ENCODE results near the gene FMNL2.

Gene FMNL2

GRCh38 chr2:152449578-152449977 lies 114.6 kb downstream of the FMNL2 start:
- no peak for DNase-seq (ENCODE audit: low read depth)

GRCh38 chr2:152450176-152450575 lies 115.2 kb downstream of the FMNL2 start:
- DNase-seq (ENCODE audit: low read depth), result no peak

DNA sequence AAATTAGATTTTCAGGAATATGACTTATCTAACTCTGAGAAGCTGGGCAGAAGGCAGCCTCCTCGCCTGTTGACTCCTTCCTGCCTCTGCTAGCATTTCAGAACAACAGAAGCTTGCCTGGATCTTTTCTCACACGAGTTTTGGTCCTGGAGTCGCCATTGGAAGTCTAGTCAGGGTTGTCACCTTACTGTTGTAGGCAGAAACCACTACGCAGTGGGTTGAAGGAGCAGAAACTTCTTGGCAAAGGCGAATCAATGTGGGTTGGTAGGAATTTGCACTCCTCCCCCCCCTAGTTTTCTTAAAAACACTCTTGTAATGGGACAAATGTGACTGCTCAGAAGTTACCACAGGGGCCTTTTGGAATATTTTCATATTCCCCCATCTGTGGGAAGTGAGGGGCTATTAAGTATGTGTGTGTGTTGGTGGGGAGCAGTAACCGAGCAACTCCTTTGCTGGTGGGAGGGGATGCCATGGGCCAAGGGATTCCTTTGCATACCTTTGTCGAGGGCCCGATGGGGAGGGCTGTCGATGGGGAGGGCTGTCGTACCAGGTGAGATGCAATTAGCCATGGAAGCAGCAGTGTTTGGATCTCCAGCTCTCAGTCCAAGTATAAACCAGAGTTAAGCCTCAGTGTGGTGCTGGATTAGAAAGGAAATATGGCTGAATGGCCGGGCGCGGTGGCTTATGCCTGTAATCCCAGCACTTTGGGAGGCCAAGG lies 117.4 kb downstream of the FMNL2 start:
- no peak for DNase-seq (ENCODE audit: low read depth)

- DNase-seq (ENCODE audit: low read depth), result no peak
These were observed 118.3 kb downstream of the FMNL2 start for GRCh38 chr2:152453129-152453911.

- DNase-seq (ENCODE audit: low read depth), result no peak
These were observed 119.4 kb downstream of the FMNL2 start for GRCh38 chr2:152454371-152454770.

GRCh38 chr2:152454960-152455359 lies 120.0 kb downstream of the FMNL2 start:
- no peak for DNase-seq (ENCODE audit: low read depth)

DNA sequence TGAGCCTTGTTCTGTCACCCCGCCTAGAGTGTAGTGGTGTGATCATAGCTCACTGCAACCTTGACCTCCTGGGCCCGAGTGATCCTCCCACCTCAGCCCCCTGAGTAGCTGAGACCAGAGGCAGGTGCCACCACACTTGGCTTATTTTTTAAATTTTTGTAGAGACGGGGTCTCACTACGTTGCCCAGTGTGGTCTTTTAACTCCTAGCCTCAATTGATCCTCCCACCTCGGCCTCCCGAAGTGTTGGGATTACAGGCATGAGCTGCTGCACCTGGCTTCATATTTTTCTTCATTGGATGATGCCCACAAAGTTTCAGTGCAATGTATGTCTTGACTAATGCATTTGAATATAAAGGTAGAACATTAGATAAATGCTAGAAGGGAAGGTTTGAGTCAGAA lies 120.8 kb downstream of the FMNL2 start:
- no peak for DNase-seq (ENCODE audit: low read depth)

DNA sequence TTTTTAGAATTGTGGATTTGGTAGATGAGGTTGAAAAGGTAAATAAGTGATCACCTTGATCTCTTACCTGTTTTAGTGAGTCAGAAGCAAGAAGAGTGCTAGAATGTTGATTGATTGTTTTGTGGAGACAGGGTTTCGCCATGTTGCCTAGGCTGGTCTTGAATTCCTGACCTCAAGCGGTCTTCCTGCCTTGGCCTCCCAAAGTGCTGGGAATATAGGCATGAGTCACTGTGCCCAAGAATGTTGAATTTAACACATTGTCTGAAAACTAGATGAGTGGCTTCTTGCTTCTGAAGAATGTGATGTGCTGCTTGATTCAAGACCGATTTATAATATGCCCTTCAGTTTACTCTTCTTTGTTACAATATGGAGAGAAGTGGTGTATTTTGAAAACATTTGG lies 121.3 kb downstream of the FMNL2 start:
- no peak for DNase-seq (ENCODE audit: low read depth)

GRCh38 chr2:152458441-152458940 lies 123.5 kb downstream of the FMNL2 start:
- DNase-seq (ENCODE audit: low read depth), result no peak

DNA sequence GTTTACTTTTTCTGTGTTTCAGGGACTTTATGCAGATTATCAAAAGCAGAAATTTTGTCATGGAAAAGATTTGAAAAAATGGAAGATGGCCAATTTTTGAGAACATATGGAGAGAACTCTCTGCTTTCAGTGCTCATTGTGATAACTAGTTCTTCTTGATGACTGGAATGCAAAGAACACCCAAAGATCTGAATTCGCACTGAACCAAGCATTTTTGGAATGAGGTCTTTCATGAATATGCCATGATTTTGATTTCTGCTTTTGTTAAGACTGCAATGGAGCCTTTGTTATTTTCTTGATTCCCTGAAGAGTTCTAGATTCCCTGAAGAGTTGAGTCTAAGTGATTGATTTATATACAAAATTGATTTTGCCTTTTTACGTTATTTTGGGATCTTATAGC lies 124.1 kb downstream of the FMNL2 start:
- DNase-seq (ENCODE audit: low read depth), result no peak

DNA sequence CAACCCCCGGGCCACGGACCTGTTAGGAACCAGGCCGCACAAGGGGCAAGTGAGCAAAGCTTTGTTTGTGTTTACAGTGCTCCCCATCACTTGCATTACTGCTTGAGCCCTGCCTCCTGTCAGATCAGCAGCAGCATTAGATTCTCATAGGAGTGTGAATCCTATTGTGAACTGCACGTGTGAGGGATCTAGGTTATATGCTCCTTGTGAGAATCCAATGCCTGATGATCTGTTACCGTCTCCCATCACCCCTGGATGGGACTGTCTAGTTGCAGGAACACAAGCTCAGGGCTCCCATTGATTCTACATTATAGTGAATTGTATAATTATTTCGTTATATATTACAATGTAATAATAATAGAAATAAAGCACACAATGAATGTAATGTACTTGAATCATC lies 125.6 kb downstream of the FMNL2 start:
- no peak for DNase-seq (ENCODE audit: low read depth)

GRCh38 chr2:152462120-152462519 lies 127.1 kb downstream of the FMNL2 start:
- no peak for DNase-seq (ENCODE audit: low read depth)

- no peak for DNase-seq (ENCODE audit: low read depth)
These were observed 127.8 kb downstream of the FMNL2 start for GRCh38 chr2:152462779-152463178.

- no peak for DNase-seq (ENCODE audit: low read depth)
These were observed 130.0 kb downstream of the FMNL2 start for GRCh38 chr2:152464851-152465470.

- no peak for DNase-seq (ENCODE audit: low read depth)
These were observed 130.6 kb downstream of the FMNL2 start for GRCh38 chr2:152465541-152465940.

DNA sequence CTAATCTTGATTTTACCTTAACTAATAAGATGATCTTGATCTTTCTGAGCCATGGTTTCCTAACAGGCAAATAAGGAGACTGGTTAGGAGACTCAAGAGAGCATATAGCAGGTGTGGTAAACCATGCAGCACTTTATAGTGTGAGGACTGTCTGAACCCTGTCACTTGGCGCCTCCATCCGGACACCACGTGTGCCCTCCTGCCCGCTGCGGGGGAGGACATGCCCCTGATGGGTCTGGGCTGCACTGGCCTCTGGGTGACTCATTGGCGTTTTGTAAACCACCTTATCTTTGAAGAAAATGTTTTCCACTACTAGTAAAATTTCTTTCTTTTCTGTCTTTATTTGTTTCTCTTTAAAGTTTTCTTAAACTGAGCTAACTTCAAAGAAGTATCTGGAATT lies 131.1 kb downstream of the FMNL2 start:
- no peak for DNase-seq (ENCODE audit: low read depth)

DNA sequence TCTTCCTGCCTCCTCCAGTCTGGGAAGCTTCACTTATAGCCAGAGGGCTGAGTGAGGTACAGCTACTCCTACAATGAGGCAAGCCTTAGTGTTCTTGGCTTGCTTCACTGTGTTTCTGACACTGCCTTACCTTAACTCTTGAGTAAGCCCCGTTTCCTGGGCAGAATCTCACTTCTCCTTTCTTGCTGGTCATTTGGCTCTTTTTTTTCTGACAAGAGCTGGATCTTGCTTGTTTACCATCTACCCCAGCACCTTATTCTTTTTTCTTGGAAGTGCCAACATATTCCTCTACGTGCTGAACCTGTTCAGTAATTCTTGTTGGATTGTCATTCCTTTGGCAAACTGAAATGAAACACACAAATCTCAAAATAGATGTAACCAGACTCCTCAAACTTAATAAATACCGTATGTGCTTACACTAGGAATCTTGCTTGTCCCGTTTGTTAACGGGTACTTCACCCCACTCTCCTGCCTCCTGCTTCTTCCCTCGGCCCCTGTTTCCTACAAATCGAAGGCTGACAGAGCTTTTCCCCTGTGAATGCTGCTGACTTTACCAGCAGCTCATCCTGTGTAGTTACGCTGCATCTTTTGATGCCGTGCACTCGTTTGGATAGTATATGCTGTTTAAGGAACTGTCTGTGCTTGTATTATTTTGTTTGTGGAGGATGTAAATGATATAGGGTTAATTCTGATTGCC lies 132.2 kb downstream of the FMNL2 start:
- no peak for DNase-seq (ENCODE audit: low read depth)

- no peak for DNase-seq (ENCODE audit: low read depth)
These were observed 132.9 kb downstream of the FMNL2 start for GRCh38 chr2:152467677-152468410.

DNA sequence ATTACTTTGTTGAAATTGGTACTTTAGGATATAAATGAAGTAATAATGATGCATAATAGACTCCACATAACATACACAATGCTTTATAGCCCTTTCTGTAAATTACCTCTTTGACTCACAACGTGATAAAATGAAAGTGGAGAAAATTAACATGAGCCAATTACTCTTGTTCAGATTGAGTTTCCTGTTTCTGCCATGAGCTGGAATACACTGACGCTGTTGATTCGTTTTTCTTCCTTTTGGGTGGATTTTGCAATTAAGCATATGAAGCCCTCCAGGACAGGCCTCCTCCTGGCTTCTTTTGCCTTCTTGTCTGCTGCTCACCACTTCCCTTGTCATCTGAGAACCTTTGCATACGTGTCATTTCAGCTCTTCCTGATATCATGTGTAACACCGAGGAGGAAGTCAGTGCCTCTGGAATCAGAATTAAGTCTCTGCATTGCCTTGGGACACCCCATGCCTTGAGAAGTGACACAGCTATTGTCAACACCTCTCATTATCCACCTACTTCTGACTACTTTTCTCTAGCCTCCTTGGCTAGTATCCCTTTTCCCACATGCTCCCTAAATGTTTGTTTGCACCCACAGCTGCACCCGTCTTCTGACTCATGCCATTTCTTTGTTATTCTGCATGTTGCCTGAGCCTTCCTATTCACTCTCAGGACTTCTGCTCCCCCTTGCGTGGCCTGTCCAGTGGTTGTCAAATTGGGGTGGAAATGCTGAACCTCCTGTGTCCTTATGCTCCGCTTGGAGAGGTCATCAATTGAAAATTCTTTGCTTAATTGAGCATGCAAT lies 134.1 kb downstream of the FMNL2 start:
- no peak for DNase-seq (ENCODE audit: low read depth)
